DMS79 (cell line): Measurements from ENCODE around the gene BMP5.

Experiments used
- DNase-seq: peaks from one replicate; lab custom pipeline; 2025; lab: John Stamatoyannopoulos, UW

Gene BMP5

DNA sequence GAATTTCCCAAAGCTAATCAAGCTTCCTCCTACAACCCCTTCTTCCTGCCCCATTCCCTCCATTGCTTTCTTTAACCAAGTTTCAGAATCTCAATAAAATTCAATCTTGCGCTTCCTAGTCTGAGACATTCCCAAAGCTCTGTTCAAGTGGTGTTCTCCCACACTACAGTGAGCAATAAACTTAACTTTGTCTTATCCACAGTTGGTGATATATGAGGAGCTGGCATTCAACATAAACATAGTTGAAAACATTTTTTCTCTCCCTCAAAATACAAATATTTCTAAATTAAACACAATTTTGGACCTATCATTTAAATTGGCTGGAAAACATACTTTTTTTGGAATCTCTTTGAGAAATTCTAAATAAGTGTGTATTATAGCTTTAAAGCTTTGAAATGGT is 166.7 kb downstream of the BMP5 start:
- no peak for DNase-seq

DNA sequence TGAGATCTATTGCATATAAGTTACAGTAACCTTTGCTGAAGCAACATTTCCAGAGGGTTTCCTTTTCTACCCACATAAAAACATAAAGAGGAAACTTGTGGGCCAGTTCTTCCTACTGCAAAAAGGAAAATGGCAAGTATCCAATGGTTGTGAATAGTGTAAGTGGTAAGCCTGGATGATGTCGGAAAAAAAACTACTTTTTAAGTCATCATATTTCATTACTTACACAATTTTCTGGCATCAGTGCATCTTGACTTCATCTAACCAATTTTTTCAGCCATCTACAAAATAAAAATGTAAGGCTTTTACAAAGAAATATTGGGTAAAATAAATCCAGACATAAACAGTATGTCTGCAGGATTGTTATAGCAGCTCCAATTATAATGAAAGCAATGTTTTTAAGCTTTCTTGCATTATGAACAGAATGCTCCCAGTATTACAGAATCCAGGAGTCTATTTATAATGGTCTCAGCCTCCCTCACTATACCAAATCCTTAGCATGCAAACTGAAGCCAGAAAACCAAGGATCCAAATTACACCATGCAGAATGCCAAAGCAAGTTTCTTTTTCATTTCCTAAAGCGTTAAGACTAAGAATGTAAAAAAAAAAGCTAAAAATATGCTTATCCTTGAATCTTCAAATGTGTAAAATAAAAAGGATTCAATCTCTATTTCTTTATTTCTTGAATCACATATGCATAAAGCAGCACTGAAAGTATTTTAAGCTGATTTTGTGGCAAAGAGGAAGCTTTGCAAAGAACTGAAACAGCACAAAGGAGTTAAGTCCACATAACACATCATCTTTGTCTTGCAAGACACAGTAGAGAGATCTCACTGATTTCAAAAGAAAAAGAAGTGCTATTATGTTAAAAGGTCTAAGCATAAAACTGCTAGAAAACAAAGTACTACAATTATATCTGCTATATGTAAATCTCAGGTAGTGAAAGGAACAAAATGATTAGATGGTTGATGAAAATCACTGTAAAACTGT is 169.6 kb downstream of the BMP5 start:
- no peak for DNase-seq

DNA sequence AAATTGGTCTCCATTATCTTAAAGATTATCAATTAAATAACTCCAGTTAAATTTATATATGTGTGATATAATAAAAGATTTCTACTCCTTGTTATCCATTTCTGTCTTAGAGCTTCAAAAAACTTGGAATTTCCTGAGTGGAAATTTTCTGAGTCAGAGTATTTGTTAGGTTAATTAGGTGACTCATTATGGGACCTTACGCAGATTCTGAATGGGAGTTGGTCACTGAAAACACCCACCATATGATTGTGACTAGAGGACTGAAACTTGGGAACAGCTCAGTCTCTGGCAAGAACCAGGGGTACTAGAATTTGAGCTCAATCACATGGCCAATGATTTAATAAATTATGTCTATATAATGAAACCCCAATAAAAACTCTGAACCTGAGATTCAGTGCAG is 171.0 kb downstream of the BMP5 start:
- DNase-seq, result no peak
